GM19035 (cell line): Measurements from ENCODE around the gene RABL6.

Experiments used
- ATAC-seq: cut with Tn5 transposase; IDR thresholded peaks from one replicate; pipeline ENCODE4 v1.9.1; 2021; ENCODE audit not compliant: unreplicated experiment

The RABL6 gene

DNA sequence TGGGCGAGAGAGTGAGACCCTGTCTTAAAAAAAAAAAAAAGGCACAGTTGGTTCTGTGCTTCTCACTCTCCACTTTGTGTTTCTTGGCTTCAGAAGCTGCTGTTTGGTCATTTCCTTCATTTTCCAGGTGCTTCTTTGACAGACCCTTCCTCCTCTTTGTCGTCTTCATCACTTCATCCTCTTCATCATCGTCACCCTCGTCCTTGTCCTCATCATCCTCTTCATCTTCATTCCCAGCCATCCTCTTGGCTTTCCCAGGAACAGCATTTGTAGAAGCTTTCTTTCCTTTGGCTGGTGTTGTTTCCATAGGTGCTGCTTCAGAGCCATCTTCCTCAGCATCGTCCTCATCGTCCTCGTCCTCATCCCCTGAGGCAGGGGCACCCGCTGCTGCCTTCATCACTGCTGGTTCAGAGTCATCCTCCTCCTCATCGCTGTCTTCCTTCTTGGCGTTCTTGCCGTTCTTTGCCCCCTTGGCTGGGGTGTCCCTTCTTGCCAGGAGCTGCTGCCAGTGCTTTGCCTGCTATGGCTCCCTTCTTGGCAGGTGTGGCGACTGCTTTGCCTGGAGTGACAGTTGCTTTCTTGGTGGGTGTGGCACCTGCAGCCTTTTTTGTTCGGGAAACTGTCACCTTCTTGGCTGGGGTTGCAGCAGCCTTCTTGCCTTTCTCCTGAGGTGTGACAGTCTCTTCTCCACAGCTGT is 7.1 kb downstream of the RABL6 start:
- ATAC-seq = no peak

DNA sequence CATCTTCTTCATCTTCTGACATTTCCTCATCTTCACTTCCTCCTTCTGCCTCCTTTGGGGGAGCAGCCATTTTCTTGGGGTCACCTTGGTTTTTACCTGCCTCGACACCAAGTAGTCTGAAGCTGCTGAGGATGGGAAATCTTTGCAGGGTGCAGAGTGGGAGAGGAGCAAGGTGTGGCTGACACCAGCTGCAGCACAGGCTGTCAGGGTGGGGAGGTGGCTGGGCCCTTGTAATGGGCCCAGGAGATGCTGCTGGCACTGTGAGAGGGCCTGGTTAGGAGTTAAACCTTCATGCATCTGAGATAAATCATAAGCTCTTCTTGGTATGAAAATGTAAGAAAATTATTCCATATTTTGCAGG is 7.7 kb downstream of the RABL6 start:
- no peak for ATAC-seq

DNA sequence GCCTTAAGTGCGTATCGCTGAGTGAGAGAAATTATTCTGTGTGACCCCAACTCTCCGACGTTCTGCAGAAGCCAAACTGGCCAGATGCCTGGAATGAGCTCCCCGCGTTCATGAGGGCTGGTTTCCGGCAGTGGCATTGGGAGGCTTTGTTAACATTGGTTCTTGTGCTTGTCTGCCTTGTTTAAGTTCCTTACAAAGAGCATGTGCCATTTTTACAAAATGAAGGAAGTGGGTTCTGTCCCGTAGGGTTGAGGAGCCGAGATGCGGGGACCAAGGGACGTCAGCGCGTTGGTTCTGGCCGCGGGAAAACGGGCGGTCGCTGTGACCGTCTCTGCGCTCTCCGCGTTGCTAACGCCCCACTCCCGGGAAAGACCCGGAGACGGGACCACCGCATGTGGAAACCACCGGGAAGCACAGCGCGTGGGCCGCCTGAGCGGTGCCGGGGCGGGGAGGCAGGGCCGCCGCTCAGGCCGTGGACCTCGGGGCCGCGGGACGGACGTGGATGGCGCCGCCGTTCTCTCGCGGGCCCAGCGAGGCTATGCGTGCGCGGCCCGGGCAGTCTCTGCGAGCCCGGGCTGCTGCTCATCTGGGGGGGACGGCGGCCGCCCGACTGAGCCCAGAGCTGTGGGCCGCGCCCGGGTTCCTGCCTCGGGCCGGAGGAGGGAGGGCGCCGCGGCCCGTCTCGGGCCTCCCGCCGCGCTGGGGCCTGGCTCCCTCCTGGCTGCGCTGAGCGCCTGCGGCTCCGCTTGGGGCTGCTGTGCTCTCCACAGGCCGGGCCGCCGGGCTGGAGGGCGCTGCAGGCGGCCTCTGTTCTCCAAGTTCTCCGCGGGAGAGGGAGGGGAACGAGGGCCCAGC is 13.4 kb downstream of the RABL6 start:
- ATAC-seq = no peak

DNA sequence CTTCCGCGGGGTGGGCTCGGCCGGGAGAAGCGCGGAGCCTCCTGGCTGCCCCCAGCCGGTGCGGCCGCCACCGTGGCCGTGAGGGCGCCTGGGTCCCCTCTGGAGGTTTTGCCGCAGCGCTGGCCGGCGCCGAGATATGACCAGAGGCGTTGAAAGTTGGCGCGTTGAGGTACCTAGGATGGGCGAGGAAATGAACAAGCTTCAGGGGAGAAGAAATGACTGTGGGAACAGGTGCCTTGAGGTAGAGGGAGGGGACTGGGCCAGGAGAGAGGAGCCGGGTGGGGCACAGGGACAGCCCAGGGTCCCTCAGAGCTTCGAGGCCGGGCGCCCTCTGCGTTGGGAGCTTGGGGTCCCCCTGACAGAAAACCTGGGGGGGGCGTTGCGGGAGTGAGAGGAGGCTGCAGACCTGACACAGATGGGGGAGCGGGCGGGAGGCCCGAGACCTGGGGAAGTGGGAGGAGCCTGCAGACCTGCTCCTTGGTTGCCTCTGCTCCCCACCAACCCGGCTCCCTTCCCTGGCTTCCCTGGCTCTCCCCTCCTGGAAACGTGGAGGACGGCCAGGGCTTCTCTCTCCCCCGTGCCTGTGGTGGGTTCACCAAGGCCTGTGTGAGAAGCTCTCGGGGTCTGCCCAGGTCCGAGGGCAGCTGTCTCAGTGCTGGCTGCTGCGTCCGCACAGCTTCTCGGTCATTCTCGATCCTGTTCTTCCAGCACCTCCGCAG is 14.2 kb downstream of the RABL6 start:
- no peak for ATAC-seq

DNA sequence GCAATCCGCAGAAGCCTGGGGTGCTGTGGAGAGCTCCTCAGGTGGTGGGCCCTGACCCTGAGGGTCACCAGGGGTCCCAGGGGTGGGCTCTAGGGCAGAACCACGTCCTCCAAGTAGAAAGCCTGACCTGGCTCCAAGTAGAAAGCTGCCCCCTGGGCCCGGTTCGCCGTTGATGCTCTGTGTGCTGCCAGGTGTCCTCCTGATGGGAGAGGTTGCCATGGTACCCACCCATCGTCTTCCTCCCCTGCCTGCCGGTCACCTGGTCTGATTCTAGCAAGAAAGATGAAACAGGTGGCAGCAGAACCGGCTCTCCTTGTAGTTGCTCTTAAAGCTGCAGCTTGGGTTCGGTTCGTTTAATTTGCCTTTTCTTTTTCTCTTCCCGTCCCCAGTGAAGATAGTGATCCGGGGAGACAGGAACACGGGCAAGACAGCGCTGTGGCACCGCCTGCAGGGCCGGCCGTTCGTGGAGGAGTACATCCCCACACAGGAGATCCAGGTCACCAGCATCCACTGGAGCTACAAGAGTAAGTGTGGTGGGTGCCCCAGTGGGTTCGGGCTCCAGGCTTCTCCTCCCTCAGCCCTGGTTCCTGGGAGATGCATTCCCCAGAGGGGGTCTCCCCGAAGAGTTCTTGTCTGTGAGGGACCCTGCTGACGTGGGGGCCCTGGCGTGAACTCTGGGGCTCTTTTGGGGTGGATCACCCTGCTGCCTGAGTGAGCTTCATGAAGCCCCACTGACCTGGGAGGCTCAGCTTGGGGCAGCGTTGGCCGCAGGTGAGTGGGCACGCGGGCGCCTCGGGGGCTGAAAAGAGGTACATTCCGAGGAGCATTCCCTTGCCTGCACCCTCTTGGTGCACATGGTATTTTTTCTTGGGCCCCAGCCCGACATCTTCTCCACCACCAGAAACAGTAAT is 15.6 kb downstream of the RABL6 start:
- ATAC-seq = no peak

DNA sequence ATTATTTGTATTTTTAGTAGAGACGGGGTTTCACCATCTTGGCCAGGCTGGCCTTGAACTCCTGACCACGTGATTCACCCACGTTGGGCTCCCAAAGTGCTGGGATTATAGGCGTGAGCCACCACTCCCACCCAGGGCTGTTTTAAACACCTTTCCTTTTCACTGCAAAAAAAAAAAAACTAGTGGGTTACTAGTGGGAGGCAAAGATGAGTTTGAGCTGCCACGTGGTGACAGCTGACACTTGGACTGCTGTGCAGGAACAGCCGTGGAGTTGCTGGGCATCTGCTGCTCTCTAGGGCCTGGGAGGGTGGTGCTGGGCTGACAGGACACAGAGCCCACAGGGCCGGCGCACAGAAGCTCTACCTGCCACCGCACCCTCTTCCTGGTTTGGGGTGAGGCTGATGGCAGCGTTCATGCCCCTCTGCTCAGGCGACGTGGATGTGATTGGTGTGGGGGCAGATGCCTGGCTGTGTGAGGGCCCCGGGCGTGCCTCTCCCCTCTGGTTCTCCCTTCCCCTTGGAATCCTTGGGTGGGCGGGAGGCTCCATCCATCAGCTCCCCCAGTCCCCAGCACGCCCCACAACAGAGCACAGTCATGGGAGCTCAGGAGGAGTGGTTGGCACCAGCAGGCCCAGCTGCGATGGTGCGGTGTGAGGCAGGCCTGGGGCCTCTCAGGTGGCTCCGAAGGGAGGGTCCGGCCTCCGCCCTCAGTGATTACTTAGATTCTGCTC is 16.9 kb downstream of the RABL6 start:
- no peak for ATAC-seq

DNA sequence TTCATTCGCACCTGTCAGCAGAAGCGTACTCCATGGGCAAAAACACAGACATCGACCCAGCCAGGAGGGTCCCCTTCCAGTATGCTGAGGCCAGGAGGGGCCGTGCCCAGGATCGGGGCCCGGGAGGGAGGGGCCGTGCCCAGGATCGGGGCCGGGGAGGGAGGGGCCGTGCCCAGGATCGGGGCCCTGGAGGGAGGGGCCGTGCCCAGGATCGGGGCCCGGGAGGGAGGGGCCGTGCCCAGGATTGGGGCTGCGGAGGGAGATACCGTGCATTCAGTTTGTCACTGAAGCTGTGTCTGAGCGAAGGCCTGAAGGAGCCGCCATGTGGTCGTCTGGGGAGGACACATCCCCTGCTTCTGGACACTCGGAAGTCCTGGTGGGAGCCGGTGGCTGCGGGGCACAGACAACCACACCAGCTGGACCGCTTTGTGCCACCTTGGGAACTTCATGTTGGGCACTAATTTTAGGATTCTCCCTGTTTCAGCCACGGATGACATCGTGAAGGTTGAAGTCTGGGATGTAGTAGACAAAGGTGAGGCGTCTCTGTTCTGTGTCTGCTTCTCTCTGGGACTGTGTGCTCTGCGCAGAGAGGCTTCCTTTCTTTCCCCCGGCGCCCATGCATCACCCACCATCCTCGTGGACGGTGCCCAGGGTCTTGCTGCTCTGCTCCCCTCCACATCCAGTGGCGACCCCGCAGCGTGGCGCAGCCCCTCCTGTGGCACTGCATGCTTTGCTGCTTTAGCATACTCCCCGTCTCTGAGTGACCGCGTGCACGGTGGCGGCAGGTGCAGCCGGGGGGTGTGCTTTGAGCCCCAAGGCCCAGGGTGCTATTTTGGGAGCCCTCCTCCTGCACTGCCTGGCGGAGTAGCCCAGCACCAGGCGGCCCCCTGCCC is 17.8 kb downstream of the RABL6 start:
- no peak for ATAC-seq

DNA sequence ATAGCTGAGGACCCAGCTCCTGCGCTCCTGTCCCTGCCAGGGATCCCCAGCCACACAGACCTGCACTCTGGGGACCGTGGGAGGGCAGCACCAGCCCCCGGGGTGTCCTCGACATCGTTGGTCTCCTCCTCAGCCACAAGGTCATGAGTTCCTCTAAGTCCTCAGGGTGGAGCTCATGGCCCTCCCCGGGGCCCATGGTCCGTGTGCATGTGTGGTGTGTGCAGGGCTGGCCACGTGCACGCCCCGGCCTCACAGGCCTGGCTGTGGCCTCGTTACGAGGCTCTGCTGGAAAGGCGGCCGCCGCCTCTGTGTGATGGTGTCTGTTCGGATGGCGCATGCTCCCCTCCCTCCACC is 18.4 kb downstream of the RABL6 start:
- no peak for ATAC-seq

DNA sequence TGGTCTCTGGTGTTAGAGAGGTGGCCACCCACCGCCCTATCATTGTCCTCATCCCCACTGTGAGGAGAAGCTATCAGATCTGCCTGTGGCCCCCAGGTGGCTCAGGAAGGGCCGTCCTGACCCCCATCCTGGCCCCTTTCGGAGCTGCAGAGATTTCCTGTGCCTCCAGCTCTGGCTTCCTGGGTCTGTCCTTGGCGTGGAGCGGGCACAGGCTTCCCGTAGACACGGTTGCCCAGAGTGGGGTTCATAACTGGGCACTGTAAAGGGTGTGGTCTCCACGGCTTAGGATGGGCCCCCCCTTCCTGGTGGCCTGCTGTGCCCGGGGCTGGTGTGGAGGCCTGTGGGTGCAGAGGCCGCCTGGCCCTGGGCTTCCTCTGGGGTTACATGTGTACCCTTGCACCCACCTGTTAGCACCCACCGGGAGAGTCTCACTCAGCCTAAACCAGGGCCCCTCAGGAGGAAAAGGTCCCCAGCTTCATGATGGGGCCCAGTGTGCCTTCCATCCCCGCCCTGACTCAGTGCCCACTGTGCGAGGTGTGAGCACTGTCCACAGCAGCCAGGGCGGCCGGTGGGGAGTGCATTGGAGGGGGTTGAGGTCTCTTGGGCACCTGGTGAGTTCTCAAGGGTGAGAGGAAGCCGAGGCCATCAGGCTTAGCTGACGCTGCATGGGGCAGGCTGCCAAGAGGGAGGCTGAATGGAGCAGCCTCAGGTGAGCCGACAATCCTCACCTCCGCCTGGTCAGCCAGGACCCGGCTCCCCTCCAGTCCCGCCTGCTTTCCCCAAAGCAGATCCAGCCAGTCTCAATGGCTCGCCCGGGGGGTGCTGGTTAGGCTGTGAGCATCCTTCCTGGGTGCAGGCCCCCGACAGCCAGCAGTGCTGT is 19.2 kb downstream of the RABL6 start:
- ATAC-seq = no peak

DNA sequence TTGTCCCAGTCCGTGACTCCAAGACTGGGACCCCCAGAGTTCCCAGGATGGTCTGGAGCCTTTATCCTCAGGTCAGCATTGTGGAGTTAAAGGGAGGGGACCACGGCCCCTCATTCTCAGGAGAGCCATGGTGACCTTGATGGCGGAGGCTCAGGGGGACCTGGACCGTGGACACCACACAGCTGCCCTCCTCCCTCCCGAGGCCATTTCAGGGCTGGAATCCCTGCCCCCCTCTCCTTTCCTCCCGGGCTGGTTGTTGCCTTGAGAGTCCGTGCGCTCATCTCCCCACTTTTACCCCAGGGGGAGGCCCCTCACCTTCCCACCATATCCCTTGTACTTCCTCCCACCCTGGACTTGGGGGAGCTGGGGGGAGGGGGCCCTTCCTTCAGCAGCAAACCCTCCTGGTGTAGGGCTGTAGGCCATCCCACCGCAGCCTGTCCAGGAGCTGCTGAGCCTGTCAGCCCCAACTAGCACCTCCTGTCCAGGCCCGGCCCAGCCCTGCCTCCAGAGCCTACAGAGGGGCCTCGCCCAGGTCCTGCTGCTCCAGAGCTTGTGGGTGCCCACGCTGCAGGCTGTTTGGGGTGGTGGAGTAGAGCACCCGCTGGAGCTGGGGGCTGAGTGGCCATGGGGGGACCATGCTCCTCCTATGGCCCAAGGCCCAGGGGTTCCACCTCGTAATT is 20.2 kb downstream of the RABL6 start:
- ATAC-seq = no peak

DNA sequence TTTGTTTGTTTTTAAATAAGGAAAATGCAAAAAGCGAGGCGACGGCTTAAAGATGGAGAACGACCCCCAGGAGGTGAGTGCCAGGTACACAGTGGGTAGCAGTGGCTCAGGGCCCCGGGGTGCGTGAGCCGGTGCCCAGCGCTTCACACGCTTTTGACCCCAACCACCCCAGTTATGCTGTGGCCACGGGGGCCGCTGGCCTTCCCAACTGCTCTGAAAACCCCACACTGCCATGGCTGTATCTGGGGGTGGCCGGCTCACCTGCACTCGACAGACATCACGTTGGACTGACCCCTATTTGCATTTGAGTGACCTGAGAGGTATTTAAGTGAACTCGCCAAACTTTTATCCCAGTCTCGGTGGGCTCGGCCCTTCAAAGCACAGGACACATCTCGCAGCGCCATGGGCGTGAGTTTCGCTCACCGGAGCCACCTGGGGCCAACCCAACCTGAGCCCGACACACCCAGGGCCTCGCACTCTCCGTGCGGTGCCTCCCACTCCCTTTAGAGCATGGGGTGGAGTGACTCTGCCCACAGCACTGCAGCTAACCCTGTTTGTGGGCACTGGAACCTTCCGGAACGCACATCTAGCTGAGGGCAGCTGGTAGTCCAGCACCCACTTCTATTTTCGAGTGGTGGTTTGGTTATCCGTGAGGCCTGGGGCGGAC is 20.9 kb downstream of the RABL6 start:
- ATAC-seq = no peak

DNA sequence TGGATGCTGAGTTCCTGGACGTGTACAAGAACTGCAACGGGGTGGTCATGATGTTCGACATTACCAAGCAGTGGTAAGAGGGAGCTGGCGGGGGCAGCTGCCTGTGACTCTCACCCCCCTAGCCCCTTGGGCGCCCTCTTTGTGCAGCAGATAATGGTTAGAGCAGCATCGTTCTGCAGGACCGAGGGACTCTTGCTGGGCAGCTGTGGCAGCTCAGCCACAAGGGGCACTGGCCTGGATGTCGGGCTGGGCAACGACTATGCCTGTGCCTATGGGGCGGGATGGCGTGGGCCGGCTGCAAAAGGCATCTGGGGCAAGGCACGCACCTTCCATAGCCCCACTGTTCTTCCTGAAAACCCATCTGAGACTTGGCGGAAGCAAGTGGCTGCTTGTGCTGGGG is 21.7 kb downstream of the RABL6 start:
- no peak for ATAC-seq

DNA sequence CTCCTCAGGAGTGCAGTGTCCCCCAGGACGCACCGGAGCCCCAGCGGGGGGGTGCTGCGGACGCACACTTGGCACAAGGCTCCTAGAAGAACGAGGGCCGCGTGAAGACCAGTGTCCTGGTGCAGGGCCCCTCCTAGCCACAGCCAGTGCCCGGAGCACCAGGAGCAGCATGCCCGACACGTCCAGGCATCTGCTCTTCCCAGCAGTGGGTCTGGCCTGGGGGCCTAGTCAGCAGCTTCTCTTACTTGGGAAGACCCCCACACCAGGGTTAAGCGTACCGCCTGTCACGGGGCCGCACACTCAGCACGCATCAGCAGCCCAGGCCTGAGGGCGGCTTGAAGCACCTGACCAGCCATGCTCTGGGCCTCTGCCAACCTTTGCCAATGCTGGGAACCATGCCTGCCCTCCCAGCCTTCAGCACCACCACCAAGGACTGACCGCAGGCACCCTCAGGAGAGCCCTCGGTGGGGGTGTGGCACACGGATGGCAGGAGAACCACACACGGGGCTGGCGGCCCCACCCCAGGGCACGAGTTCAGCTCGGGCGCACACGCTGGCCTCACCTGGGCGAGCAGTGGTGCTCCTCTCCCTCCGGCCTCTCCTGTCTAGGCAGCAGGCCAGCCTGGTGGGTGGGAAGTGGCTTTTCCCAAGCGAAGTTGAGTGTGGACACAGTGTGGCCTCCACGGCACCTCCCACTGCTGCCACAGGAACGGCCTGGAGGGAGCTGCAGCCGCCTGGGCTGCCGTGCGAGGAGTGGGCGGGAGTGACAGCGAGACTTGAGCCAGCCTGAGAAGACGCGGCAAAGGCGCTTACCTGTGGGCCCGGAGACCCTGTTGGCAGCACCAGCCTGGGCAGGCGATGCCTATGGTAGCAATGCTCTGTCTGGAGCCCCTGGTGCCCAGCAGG is 22.5 kb downstream of the RABL6 start:
- ATAC-seq = no peak

DNA sequence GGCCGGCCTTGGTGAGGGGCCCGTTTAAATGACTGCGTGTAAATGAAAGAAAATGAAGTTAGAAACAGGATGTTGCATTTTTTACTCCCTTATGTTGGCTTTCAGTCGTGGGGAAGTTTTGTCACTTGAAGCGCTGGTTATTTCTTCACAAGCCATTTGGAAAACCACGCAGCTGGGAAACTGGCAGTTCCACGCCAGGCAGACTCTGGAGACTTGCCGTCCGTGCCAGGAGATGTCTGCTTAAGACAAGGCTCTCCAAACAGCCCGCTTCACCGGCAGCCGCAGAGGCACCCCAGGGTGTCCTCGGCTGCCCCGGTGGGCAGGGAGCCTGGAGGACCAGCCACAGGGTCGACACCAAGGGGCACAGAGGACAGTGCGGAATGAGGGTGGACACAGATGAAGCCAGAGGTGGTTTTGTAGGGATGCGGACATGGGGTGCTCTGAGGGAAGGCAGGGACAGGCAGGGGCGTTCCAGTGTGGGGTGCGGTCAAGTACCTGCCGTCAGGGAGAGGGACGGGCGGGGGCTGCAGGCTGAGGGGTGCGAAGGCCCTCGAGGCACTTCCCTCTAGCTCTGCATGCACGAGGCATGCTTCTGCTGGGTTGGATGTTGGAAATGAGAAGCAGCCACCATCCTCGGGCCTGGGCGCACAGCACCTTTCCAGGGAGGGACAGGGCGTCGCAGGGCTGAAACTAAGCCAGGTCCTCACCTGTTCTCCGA is 23.4 kb downstream of the RABL6 start:
- ATAC-seq = no peak

DNA sequence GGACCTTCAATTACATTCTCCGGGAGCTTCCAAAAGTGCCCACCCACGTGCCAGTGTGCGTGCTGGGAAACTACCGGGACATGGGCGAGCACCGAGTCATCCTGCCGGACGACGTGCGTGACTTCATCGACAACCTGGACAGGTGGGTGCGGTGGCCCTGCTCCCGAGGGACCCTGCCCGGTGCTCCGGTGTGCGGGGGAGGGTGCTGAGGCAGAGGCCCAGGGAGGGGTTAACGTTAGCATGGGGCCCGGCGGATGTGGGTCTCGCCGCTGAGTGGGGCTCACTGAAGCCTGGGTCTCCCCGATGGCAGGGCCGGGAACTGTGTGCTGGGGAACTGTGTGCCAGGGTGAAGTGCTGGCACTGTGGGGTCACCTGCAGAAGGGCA is 24.0 kb downstream of the RABL6 start:
- ATAC-seq = no peak

DNA sequence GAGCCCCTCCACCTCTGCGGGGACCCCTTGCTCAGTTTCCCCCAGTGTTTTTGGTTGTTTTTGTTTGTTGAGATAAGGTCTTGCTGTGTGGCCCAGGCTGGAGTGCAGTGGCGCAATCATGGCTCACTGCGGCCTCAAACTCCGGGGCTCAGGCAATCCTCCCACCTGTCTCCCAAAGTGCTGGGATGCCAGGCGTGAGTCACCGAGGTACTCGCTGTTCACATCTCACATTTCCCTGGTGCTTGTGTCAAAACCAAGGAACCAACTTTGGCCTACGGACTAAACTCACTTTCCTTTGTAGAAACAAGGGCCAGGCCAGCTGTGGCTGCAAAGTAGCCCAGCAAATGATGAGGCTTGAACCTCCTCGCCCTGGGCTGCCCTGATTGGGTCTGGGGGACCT is 24.8 kb downstream of the RABL6 start:
- no peak for ATAC-seq
